PC-9 (cell line): ENCODE data around the gene FAIM2. TPM values are rescaled to one million over a fixed set of nuclear protein-coding genes. Genes with fewer than 3 reads are reported as not detected.
"Not testable (repeated sequence)": the region's sequence is repeated elsewhere in the genome, so short reads cannot be mapped to it uniquely, and the experiment has no call there.

ENCODE experiments used
- BruUV-seq: library from RNA; stranded (reverse); fragments of 400-500 nt; replicated peaks from 2 replicates; lab custom pipeline; 2021; lab: Mats Ljungman, UMichigan
- CTCF ChIA-PET: fragments of 300-600 bp; sonication (Branson Sonifier 250); formaldehyde crosslinking; loops from one replicate; lab custom pipeline; 2022; ENCODE audit warnings: antibody characterized with exemption; lab: Charles Lee
- POLR2A ChIA-PET: fragments of 300-600 bp; sonication (Branson Sonifier 250); formaldehyde crosslinking; loops from one replicate; lab custom pipeline; 2022; ENCODE audit warnings: antibody characterized with exemption; ENCODE audit not compliant: unreplicated experiment; lab: Charles Lee
- DNase-seq, 2 experiments: peaks; one replicate each; pipeline versions ENCODE4 v3.0.0 to v3.0.0-alpha.2; 2015 to 2022; ENCODE audit warnings: mixed read lengths in 1 of 2
- H2AFZ ChIP-seq: fragments of 200-600 bp; sonication (generic); 2 replicates; pipeline ENCODE4 v1.8.1; 2017; ENCODE audit warnings: antibody characterized with exemption
- H3F3A ChIP-seq: fragments of 200-600 bp; sonication (generic); 2 replicates; pipeline ENCODE4 v1.8.1; 2017; ENCODE audit warnings: antibody characterized with exemption, mild to moderate bottlenecking, low read depth; ENCODE audit not compliant: insufficient read depth
- H3K27ac ChIP-seq: fragments of 200-600 bp; sonication (generic); 2 replicates; pipeline ENCODE4 v1.6.1; 2016; ENCODE audit warnings: mixed run types
- H3K27me3 ChIP-seq: fragments of 200-600 bp; sonication (generic); 2 replicates; pipeline ENCODE4 v1.6.1; 2016; ENCODE audit warnings: low read depth, mixed run types; ENCODE audit not compliant: insufficient read depth
- H3K36me3 ChIP-seq: fragments of 200-600 bp; sonication (generic); 2 replicates; pipeline ENCODE4 v1.6.1; 2016; ENCODE audit warnings: low read depth, mixed run types
- H3K4me1 ChIP-seq: fragments of 200-600 bp; sonication (generic); replicated peaks from 2 replicates; pipeline ENCODE4 v1.6.1; 2016; ENCODE audit warnings: mixed run types; ENCODE audit not compliant: insufficient read depth
- H3K4me2 ChIP-seq: fragments of 200-600 bp; sonication (generic); 2 replicates; pipeline ENCODE4 v1.6.1; 2017; ENCODE audit warnings: mixed run types
- H3K4me3 ChIP-seq: fragments of 200-600 bp; sonication (generic); 2 replicates; pipeline ENCODE4 v1.6.1; 2016; ENCODE audit warnings: mixed run types
- H3K79me2 ChIP-seq: fragments of 200-600 bp; sonication (generic); 2 replicates; pipeline ENCODE4 v1.6.1; 2017; ENCODE audit warnings: low read depth, mixed run types
- H3K9me2 ChIP-seq: fragments of 200-600 bp; sonication (generic); 2 replicates; pipeline ENCODE4 v1.8.1; 2017; ENCODE audit warnings: mild to moderate bottlenecking; ENCODE audit not compliant: insufficient read depth
- H3K9me3 ChIP-seq: fragments of 200-600 bp; sonication (generic); 2 replicates; pipeline ENCODE4 v1.8.1; 2016; ENCODE audit warnings: low read depth; ENCODE audit not compliant: insufficient read depth
- H4K20me1 ChIP-seq: fragments of 200-600 bp; sonication (generic); 2 replicates; pipeline ENCODE4 v1.8.1; 2017; ENCODE audit not compliant: insufficient read depth
- CTCF ChIP-seq: fragments of 200-600 bp; sonication (generic); conservative IDR thresholded peaks from 2 replicates; pipeline ENCODE4 v1.6.1; 2017; ENCODE audit warnings: mixed run types, antibody characterized with exemption, mild to moderate bottlenecking, moderate library complexity
- EZH2 ChIP-seq: fragments of 200-600 bp; sonication (generic); IDR thresholded peaks from 2 replicates; pipeline ENCODE4 v1.8.0; 2017; ENCODE audit warnings: antibody characterized with exemption, low read depth
- intact Hi-C: fragments of 100-400 bp; cut with micrococcal nuclease; formaldehyde crosslinking; loops from one replicate; pipeline ENCODE4 v1.10.0; 2022; ENCODE audit not compliant: unreplicated experiment
- total RNA-seq: library from RNA; stranded (reverse); gene quantifications from 2 replicates; pipeline ENCODE4 v1.2.3, GENCODE V29; 2021

FAIM2 gene
- total RNA-seq, 1 experiment from 2014 or later, result not detected

GRCh38 chr12:49872781-49873181, 30.9 kb downstream of the FAIM2 start:
- H3K4me3 ChIP-seq, result no peak overlapping the region
- POLR2A ChIA-PET, result no interaction called here
- H3K4me1 ChIP-seq, result peaks cover 23% of the 10 kb centered on the region
- intact Hi-C loops, result no loop called here
- no peak for TF ChIP-seq EZH2
- no peak overlapping the region for H3K27ac ChIP-seq
- BruUV-seq, result no TSS peak
- CTCF ChIA-PET, result interaction anchor here (0.6 kb wide), 1 partner anchor 90 kb away, joined by 3 read pairs; no protein-coding TSS in a partner anchor
- H3K9me2 ChIP-seq, result no peaks in the 10 kb centered on the region
- H3K79me2 ChIP-seq, result no peaks in the 10 kb centered on the region
- no peaks in the 10 kb centered on the region for H3K36me3 ChIP-seq
- no peaks in the 10 kb centered on the region for H3K27me3 ChIP-seq
- no peak for DNase-seq
- H2AFZ ChIP-seq, result no peak overlapping the region
- H3K9me3 ChIP-seq, result no peaks in the 10 kb centered on the region
- no peak overlapping the region for H3K4me2 ChIP-seq
- no peaks in the 10 kb centered on the region for H4K20me1 ChIP-seq
- H3F3A ChIP-seq, result peaks cover 13% of the 10 kb centered on the region; the same call in 1 of the 2 replicates

- peaks cover 27% of the 10 kb centered on the region for H3K4me1 ChIP-seq
- H3K36me3 ChIP-seq, result no peaks in the 10 kb centered on the region
- no peak overlapping the region for H3K27ac ChIP-seq
- no peak for TF ChIP-seq CTCF
- no peak for TF ChIP-seq EZH2
- H2AFZ ChIP-seq, result no peak overlapping the region
- H3K9me3 ChIP-seq, result no peaks in the 10 kb centered on the region
- no peak overlapping the region for H3K4me3 ChIP-seq
- H3K79me2 ChIP-seq, result no peaks in the 10 kb centered on the region
- no peaks in the 10 kb centered on the region for H4K20me1 ChIP-seq
- no peaks in the 10 kb centered on the region for H3K9me2 ChIP-seq
- ChIA-PET CTCF (interaction anchor here (0.6 kb wide), 1 partner anchor 91 kb away, joined by 3 read pairs; no protein-coding TSS in a partner anchor), POLR2A (no interaction called here)
- no peak overlapping the region for H3K4me2 ChIP-seq
- H3K27me3 ChIP-seq, result no peaks in the 10 kb centered on the region
- no peak for DNase-seq
- intact Hi-C loops, result no loop called here
- BruUV-seq, result no TSS peak
- peaks cover 9% of the 10 kb centered on the region; the same call in 1 of the 2 replicates for H3F3A ChIP-seq
Observed at GRCh38 chr12:49872381-49872780, 31.3 kb downstream of the FAIM2 start.

- H3K27ac ChIP-seq, BruUV-seq, H4K20me1 ChIP-seq, DNase-seq, H3K9me2 ChIP-seq, H3K27me3 ChIP-seq, H3K4me2 ChIP-seq, H3K9me3 ChIP-seq, H3K36me3 ChIP-seq, H3F3A ChIP-seq, H3K4me3 ChIP-seq, intact Hi-C loops, POLR2A ChIA-PET, H3K79me2 ChIP-seq, H2AFZ ChIP-seq: not testable (repeated sequence)
- H3K4me1 ChIP-seq, result peaks cover 30% of the 10 kb centered on the region
- CTCF ChIA-PET, result interaction anchor here (0.6 kb wide), 1 partner anchor 91 kb away, joined by 3 read pairs; no protein-coding TSS in a partner anchor
Observed at GRCh38 chr12:49871811-49872251, 31.9 kb downstream of the FAIM2 start.

GRCh38 chr12:49871263-49871561, 32.5 kb downstream of the FAIM2 start:
- H3K27ac ChIP-seq, result no peak overlapping the region
- peaks cover 8% of the 10 kb centered on the region; the same call in 1 of the 2 replicates for H3F3A ChIP-seq
- no peaks in the 10 kb centered on the region for H3K9me2 ChIP-seq
- BruUV-seq, result no TSS peak
- intact Hi-C loops, result no loop called here
- DNase-seq, result no peak
- CTCF ChIA-PET, result no interaction called here
- no peaks in the 10 kb centered on the region for H3K36me3 ChIP-seq
- TF ChIP-seq EZH2 (no peak), CTCF (no peak)
- no peak overlapping the region for H3K4me3 ChIP-seq
- H3K4me2 ChIP-seq, result no peak overlapping the region
- peaks cover 30% of the 10 kb centered on the region for H3K4me1 ChIP-seq
- H2AFZ ChIP-seq, result no peak overlapping the region
- H3K79me2 ChIP-seq, result no peaks in the 10 kb centered on the region
- no peaks in the 10 kb centered on the region for H3K9me3 ChIP-seq
- H3K27me3 ChIP-seq, result no peaks in the 10 kb centered on the region
- POLR2A ChIA-PET, result no interaction called here
- H4K20me1 ChIP-seq, result no peaks in the 10 kb centered on the region
